Type B pancreatic cell (in vitro differentiated cells): ENCODE data around the gene CLECL1. TPM values are rescaled to one million over a fixed set of nuclear protein-coding genes. Genes with fewer than 3 reads are reported as not detected.

ENCODE experiments used
- DNase-seq: peaks from one replicate; pipeline ENCODE4 v3.0.0; 2021; ENCODE audit warnings: mixed read lengths; ENCODE audit not compliant: unreplicated experiment; ENCODE audit errors: extremely low spot score
- H3K27ac Mint-ChIP-seq: 2 replicates; pipeline ENCODE4 v1.8.0; 2021; ENCODE audit warnings: mild to moderate bottlenecking, mixed read lengths
- H3K27me3 Mint-ChIP-seq: 2 replicates; pipeline ENCODE4 v1.8.0; 2021; ENCODE audit warnings: mixed read lengths
- H3K36me3 Mint-ChIP-seq: 2 replicates; pipeline ENCODE4 v1.8.0; 2021; ENCODE audit warnings: mixed read lengths
- H3K4me1 Mint-ChIP-seq: one replicate; pipeline ENCODE4 v1.8.0; 2021; ENCODE audit warnings: mixed read lengths; ENCODE audit not compliant: unreplicated experiment
- H3K4me3 Mint-ChIP-seq: 2 replicates; pipeline ENCODE4 v1.8.0; 2021; ENCODE audit warnings: mild to moderate bottlenecking, mixed read lengths
- H3K9me3 Mint-ChIP-seq: 2 replicates; pipeline ENCODE4 v1.8.0; 2021; ENCODE audit warnings: mixed read lengths
- total RNA-seq: library from RNA; stranded (reverse); gene quantifications from 2 replicates; pipeline ENCODE4 v1.2.1, GENCODE V29; 2021; ENCODE audit warnings: low replicate concordance
- TF ChIP-seq, protein P1 (sequence below): fragments of 200-600 bp; sonication (generic); conservative IDR thresholded peaks from 2 replicates; pipeline ENCODE4 v1.5.0; 2021; ENCODE audit warnings: antibody characterized with exemption, mild to moderate bottlenecking

Gene CLECL1
- total RNA-seq, 1 donor from 2014 or later, result not detected

- Mint-ChIP-seq H3K27ac (no peak overlapping the region), H3K27me3 (no peaks in the 10 kb centered on the region), H3K9me3 (peaks cover 3% of the 10 kb centered on the region), H3K4me1 (no peaks in the 10 kb centered on the region), H3K36me3 (no peaks in the 10 kb centered on the region), H3K4me3 (no peak overlapping the region)
- DNase-seq, result no peak
- TF ChIP-seq, protein P1, sequence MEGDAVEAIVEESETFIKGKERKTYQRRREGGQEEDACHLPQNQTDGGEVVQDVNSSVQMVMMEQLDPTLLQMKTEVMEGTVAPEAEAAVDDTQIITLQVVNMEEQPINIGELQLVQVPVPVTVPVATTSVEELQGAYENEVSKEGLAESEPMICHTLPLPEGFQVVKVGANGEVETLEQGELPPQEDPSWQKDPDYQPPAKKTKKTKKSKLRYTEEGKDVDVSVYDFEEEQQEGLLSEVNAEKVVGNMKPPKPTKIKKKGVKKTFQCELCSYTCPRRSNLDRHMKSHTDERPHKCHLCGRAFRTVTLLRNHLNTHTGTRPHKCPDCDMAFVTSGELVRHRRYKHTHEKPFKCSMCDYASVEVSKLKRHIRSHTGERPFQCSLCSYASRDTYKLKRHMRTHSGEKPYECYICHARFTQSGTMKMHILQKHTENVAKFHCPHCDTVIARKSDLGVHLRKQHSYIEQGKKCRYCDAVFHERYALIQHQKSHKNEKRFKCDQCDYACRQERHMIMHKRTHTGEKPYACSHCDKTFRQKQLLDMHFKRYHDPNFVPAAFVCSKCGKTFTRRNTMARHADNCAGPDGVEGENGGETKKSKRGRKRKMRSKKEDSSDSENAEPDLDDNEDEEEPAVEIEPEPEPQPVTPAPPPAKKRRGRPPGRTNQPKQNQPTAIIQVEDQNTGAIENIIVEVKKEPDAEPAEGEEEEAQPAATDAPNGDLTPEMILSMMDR, result no peak
Measured at GRCh38 chr12:9763025-9763424, 30.1 kb upstream of the CLECL1 start.

DNA sequence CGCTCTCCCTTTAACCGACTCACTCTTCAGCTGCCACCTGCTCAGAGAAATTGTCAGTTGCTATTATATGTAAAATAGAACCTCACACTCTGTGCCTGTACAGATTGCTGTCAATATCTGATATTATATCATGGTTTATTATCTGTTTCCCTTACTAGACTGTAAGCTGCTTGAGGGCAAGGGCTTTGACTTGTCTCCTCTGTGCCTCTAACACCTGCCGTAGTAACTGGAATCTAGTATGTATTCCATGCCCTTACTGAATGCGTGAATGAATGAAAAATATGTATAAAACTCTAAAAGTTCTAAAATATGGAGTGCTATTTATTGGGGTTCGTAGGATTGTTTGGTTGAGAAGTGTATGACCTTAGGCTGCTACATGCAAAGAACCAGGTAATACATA is 29.5 kb upstream of the CLECL1 start:
- Mint-ChIP-seq H3K4me1 (no peaks in the 10 kb centered on the region), H3K27ac (no peak overlapping the region), H3K4me3 (no peak overlapping the region), H3K27me3 (no peaks in the 10 kb centered on the region), H3K9me3 (peaks cover 3% of the 10 kb centered on the region), H3K36me3 (no peaks in the 10 kb centered on the region)
- TF ChIP-seq, protein P1, result no peak
- DNase-seq, result no peak

GRCh38 chr12:9761419-9761781 is 28.5 kb upstream of the CLECL1 start:
- H3K27ac Mint-ChIP-seq, result peak overlapping the region; percentile 80
- DNase-seq, result no peak
- H3K4me1 Mint-ChIP-seq, result no peaks in the 10 kb centered on the region
- H3K4me3 Mint-ChIP-seq, result no peak overlapping the region
- H3K27me3 Mint-ChIP-seq, result no peaks in the 10 kb centered on the region
- H3K9me3 Mint-ChIP-seq, result peaks cover 3% of the 10 kb centered on the region
- TF ChIP-seq, protein P1, result no peak
- H3K36me3 Mint-ChIP-seq, result no peaks in the 10 kb centered on the region

GRCh38 chr12:9760699-9761418 is 28.0 kb upstream of the CLECL1 start, which contains the start of gene CD69:
TSS of gene CD69 (minus strand) at chr12:9760901. CDS start at chr12:9760820, 81 bp downstream.
- H3K36me3 Mint-ChIP-seq, result no peaks in the 10 kb centered on the region
- peak within 1 kb of the TSS; percentile 80 for H3K27ac Mint-ChIP-seq
- H3K4me3 Mint-ChIP-seq, result peak within 1 kb of the TSS; percentile 33
- H3K9me3 Mint-ChIP-seq, result peaks cover 3% of the 10 kb centered on the region
- TF ChIP-seq, protein P1, result no peak
- DNase-seq, result no peak
- H3K4me1 Mint-ChIP-seq, result no peaks in the 10 kb centered on the region
- H3K27me3 Mint-ChIP-seq, result no peaks in the 10 kb centered on the region

- TF ChIP-seq, protein P1, result no peak
- Mint-ChIP-seq H3K9me3 (peaks cover 3% of the 10 kb centered on the region), H3K27ac (no peak overlapping the region), H3K4me3 (peak overlapping the region; percentile 26), H3K36me3 (no peaks in the 10 kb centered on the region), H3K4me1 (no peaks in the 10 kb centered on the region), H3K27me3 (no peaks in the 10 kb centered on the region)
- no peak for DNase-seq
Measured at GRCh38 chr12:9760120-9760519, 27.2 kb upstream of the CLECL1 start.
